Measurements from ENCODE around the gene PRAMEF8. TPM values are rescaled to one million over a fixed set of nuclear protein-coding genes. Genes with fewer than 3 reads are reported as not detected.
"Not testable (repeated sequence)": the region's sequence is repeated elsewhere in the genome, so short reads cannot be mapped to it uniquely, and the experiment has no call there.

Gene PRAMEF8
- total RNA-seq (2014; rRNA removed; shearing (Covaris generic)) = not detected in 2 replicates
- not detected in 2 replicates for polyA plus RNA-seq (2014; cell fraction: nucleus; rRNA removed)

- DNase-seq (ENCODE audit: extremely low read depth, low read depth) = not testable (repeated sequence)
Observed at GRCh38 chr1:13285037-13285436, at the start of gene PRAMEF8. Gene PRAMEF8, minus strand, starts transcription at chr1:13285137. Its CDS starts 1,046 bp downstream, at chr1:13284091.

GRCh38 chr1:13315281-13315680 lies 30.3 kb upstream of the PRAMEF8 start, which contains the start of gene PRAMEF15:
Gene PRAMEF15, plus strand, starts transcription at chr1:13315581. Its CDS starts 2,827 bp downstream, at chr1:13318408.
- not testable (repeated sequence) for DNase-seq (ENCODE audit: extremely low read depth, low read depth)

- not testable (repeated sequence) for DNase-seq (ENCODE audit: extremely low read depth, low read depth)
Observed at GRCh38 chr1:13303239-13303638, 18.3 kb upstream of the PRAMEF8 start, which contains the start of gene PRAMEF33. Gene PRAMEF33, plus strand, starts transcription at chr1:13303539. Its CDS starts 2,416 bp downstream, at chr1:13305955.

GRCh38 chr1:13302197-13302596 lies 17.3 kb upstream of the PRAMEF8 start:
- not testable (repeated sequence) for DNase-seq (ENCODE audit: extremely low read depth, low read depth)

- DNase-seq (ENCODE audit: extremely low read depth, low read depth) = not testable (repeated sequence)
Observed at GRCh38 chr1:13298699-13299098, 13.8 kb upstream of the PRAMEF8 start.

GRCh38 chr1:13297216-13297931 lies 12.4 kb upstream of the PRAMEF8 start:
- not testable (repeated sequence) for DNase-seq (ENCODE audit: extremely low read depth, low read depth)

- DNase-seq (ENCODE audit: extremely low read depth, low read depth) = not testable (repeated sequence)
Observed at GRCh38 chr1:13289030-13289429, 4.1 kb upstream of the PRAMEF8 start.

- DNase-seq (ENCODE audit: extremely low read depth, low read depth) = not testable (repeated sequence)
Observed at GRCh38 chr1:13279617-13280016, 5.3 kb downstream of the PRAMEF8 start.

GRCh38 chr1:13277016-13277415 lies 7.9 kb downstream of the PRAMEF8 start:
- not testable (repeated sequence) for DNase-seq (ENCODE audit: extremely low read depth, low read depth)

- DNase-seq (ENCODE audit: extremely low read depth, low read depth) = not testable (repeated sequence)
Observed at GRCh38 chr1:13265124-13265523, 19.8 kb downstream of the PRAMEF8 start.

- DNase-seq (ENCODE audit: extremely low read depth, low read depth) = not testable (repeated sequence)
Observed at GRCh38 chr1:13253898-13254297, 31.0 kb downstream of the PRAMEF8 start, which contains the start of gene PRAMEF5. Gene PRAMEF5, plus strand, starts transcription at chr1:13254198. Its CDS starts 5,071 bp downstream, at chr1:13259269.

- DNase-seq (ENCODE audit: extremely low read depth, low read depth) = not testable (repeated sequence)
Observed at GRCh38 chr1:13247122-13247521, 37.8 kb downstream of the PRAMEF8 start.

- DNase-seq (ENCODE audit: extremely low read depth, low read depth) = not testable (repeated sequence)
Observed at GRCh38 chr1:13246554-13246871, 38.4 kb downstream of the PRAMEF8 start.

- not testable (repeated sequence) for DNase-seq (ENCODE audit: extremely low read depth, low read depth)
Observed at GRCh38 chr1:13245841-13246553, 38.9 kb downstream of the PRAMEF8 start.

GRCh38 chr1:13243536-13244263 lies 41.2 kb downstream of the PRAMEF8 start:
- not testable (repeated sequence) for DNase-seq (ENCODE audit: extremely low read depth, low read depth)

GRCh38 chr1:13239633-13240032 lies 45.3 kb downstream of the PRAMEF8 start:
- DNase-seq (ENCODE audit: extremely low read depth, low read depth) = not testable (repeated sequence)

GRCh38 chr1:13237572-13237971 lies 47.4 kb downstream of the PRAMEF8 start:
- not testable (repeated sequence) for DNase-seq (ENCODE audit: extremely low read depth, low read depth)

GRCh38 chr1:13234057-13234456 lies 50.9 kb downstream of the PRAMEF8 start:
- DNase-seq (ENCODE audit: extremely low read depth, low read depth) = not testable (repeated sequence)

- not testable (repeated sequence) for DNase-seq (ENCODE audit: extremely low read depth, low read depth)
Observed at GRCh38 chr1:13232056-13232455, 52.9 kb downstream of the PRAMEF8 start.

Measured in NCI-H460 (cell line).